ENCODE measurements around the gene ARHGEF17.
"Not testable (repeated sequence)": the region's sequence is repeated elsewhere in the genome, so short reads cannot be mapped to it uniquely, and the experiment has no call there.

ARHGEF17 gene, protein sequence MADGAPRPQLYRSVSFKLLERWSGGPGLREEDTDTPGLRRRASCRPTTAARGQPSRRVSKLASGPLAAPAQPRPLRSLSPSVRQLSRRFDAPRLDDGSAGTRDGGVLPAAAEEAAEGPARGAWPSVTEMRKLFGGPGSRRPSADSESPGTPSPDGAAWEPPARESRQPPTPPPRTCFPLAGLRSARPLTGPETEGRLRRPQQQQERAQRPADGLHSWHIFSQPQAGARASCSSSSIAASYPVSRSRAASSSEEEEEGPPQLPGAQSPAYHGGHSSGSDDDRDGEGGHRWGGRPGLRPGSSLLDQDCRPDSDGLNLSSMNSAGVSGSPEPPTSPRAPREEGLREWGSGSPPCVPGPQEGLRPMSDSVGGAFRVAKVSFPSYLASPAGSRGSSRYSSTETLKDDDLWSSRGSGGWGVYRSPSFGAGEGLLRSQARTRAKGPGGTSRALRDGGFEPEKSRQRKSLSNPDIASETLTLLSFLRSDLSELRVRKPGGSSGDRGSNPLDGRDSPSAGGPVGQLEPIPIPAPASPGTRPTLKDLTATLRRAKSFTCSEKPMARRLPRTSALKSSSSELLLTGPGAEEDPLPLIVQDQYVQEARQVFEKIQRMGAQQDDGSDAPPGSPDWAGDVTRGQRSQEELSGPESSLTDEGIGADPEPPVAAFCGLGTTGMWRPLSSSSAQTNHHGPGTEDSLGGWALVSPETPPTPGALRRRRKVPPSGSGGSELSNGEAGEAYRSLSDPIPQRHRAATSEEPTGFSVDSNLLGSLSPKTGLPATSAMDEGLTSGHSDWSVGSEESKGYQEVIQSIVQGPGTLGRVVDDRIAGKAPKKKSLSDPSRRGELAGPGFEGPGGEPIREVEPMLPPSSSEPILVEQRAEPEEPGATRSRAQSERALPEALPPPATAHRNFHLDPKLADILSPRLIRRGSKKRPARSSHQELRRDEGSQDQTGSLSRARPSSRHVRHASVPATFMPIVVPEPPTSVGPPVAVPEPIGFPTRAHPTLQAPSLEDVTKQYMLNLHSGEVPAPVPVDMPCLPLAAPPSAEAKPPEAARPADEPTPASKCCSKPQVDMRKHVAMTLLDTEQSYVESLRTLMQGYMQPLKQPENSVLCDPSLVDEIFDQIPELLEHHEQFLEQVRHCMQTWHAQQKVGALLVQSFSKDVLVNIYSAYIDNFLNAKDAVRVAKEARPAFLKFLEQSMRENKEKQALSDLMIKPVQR (N-terminal part only)

DNA sequence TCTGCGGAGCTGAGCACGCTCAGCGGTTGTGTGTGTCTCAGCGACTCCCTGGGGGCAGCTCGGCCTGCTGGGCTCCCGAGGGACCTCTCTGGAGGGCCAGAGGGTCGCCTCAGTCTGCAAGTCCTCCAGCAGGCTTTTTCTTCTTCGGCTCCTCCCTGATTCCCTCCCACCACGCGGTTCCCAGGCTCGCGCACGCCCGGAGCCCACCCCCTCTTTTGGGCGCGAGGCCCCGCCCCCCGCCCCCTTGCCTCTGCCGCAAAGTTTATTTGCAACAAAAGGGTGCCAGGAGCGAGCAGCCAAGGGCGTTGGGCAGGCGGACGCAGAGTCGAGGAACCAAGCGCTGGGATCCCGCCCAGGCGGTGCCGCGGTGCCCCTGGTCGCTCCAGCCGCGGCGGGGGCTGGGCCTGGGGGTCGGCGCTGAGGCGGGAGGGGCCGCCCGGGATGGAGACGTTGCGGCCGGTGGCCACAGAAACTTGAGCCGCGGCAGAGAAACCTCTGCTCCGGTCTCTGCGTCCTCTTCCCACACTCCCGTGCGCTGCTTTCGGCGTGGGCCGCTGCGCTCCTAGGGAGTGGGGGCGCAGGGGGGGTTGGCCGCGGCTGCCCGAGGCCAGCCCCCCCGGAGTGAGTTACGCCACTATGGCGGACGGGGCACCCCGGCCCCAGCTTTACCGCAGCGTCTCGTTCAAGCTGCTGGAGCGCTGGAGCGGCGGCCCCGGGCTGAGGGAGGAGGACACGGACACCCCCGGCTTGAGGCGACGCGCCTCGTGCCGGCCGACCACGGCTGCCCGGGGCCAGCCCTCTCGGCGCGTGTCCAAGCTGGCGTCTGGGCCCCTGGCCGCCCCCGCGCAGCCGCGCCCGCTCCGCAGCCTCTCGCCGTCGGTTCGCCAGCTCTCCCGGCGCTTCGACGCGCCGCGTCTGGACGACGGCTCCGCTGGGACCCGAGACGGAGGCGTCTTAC, at the start of gene ARHGEF17:
ARHGEF17 (plus strand) TSS at position 274 of the 958 bp plus-strand sequence; CDS start at position 637, 363 bp downstream.
- DNase-seq = peak; percentile 56

DNA sequence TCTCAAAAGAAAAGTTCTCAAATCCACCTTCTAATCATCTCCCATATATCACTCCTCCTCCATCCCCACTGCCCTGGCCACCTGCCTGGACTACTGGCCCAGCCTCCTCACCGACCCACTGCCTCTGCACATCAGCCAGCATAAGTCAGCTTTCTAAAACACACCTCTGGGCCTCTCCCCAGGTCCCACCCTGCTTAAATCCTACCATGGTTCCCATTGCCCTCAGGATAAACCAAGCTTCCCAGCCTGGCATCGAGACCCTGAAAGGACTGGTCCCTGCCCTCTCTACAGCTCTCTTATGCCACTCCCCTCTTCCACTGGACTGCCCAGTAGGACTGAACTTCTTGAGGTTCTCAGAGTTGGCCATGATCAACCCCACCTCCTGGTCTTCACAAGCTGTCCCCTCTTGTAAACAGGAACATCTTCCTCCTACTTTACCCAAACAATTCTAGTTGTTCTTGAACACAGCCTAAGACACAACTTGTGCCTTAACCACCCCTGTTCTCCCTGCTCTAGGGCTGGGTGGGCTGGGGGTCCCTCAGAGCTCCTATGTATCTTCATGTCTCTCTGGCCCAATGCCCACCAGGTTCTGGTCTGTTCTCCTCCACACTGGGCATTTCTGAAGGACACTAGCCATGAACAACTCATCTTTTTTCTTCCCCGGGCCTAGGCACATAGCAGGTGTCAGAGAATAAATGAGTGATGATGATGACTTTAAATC, 48.5 kb upstream of the ARHGEF17 start:
- DNase-seq = no peak

- DNase-seq = no peak
Measured at GRCh38 chr11:73260127-73260457, 48.0 kb upstream of the ARHGEF17 start.

DNA sequence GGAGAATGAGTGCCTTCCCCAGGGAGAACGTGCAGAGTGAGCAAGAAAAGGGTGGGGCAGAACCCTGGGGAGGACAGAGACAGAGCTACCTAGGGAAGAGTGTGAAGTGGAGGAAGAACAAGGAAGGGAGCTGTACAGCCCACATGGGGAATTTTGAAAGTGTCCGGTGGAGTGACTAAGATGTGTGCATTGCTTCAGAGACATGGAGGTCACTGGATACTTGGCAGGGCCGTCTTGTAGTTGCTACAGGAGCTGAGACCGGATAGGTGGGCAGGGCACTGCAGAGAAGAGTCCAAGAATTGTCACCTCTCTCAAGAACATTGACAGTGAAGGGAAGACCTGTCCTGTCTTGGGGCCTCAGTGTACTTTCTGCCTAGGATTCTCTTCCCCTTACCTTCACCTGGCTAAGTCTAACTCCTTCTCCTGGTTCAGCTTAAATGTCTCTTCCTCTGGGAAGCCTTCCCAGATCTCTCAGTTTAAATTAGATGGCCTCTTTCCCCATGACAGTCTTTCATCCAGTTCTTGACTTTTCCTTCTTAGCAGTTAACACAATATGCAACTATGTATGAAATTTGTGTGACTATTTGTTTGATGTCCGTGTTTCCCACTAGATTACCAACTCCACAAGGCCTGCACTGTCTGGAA, 45.1 kb upstream of the ARHGEF17 start:
- no peak for DNase-seq

DNA sequence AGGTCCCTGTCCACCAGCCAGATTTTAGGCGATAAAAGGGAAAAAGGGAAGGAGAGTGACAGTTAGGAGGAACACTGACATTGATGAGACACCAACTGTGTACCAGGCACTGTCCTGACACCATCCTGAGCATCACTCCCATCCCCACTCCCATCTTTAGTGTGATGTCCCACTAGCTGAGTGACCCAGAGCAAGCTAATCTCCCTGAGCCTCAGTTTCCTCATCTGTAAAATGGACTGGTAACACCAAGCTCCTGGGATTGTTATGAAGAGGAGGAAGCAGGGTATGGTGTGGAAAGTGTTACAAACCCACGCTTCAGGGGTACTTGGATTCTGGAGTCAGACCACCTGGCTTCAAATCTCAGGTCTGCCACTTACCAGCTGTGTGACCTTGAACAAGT, 44.4 kb upstream of the ARHGEF17 start:
- DNase-seq = no peak

- DNase-seq = no peak
Measured at GRCh38 chr11:73265278-73265810, 42.7 kb upstream of the ARHGEF17 start.

DNA sequence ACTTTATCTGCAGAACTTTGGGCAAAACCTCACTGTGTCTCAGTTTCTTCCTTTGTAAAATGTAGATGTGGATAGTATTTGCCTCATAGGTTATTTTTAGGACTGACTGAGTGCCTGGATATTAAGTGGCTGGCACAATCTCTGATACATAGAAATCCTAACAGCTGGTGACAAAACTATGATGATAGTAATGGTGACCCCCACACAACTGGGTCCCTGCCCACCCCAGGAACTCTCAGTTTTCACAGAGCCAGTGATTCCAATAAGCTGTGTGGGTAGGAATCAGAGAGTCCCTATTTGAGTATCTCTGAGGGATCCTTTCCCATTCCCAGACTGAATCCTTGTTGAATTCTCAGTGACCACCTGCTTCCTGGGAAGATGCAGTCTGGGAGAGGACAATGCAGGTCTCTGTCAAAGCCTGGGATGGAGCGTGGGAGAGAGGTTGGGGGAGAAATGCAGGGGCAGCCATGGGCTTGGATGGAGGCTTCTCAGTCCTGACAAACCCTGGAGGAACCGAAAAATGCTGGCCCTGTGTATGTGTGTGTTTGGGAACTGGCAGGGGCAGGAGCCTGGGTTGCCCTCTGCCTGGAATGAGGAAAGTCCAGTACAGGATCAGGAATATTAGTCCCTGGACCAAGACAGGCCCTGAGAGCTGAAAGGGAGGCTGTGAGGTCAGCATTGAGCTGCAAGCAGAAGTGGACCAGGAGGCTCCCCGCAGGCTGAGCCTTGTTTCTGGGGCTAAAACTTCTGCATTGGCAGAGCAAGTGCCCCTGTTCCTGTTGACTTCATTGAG, 42.0 kb upstream of the ARHGEF17 start:
- no peak for DNase-seq

DNA sequence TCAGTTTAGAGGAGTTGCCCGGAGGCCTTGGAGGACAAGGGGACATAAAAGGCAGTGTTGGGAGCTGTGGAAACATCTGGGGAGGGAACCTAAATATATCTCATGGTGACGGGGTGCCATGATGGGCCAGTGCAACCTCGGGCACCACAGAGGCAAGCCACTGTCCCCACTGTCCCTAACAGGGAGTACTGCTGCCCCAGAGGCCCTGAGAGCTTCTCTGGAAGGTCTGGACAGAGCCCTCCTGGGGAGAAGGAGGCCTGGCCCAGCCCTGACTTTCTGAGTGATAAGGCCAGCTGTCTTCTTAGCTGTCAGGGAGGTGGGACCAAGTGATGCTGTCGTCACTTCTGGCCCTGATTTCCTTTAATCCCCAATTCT, 41.4 kb upstream of the ARHGEF17 start:
- no peak for DNase-seq

- no peak for DNase-seq
Measured at GRCh38 chr11:73267122-73267846, 40.8 kb upstream of the ARHGEF17 start.

DNA sequence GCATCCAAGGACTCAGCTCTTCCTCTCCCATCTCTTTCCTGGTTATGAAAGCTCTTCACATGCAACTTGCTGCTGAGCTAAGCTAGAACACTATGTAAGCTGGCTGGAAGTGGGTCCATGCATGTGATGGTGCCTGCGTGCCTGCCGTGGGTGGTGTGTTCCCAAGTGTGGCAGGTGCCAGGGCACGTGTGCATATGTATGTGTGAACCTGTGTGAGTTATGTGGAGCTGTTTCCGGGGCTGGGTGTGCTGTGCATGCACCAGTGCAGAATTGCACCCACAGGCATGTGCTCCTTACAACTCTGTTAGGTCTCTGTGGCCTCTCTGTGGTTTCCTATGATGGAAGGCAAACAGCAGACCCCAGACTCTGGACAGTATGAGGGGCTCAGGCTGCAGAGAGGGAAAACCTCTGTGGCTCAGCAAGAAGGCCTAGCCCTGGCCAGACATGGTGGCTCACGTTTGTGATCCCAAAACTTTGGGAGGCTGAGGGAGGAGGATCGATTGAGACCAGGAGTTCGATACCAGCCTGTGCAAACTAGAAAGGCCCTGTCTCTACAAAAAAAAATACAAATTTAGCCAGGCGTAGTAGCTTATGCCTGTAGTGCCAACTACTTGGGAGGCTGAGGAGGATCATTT, 40.1 kb upstream of the ARHGEF17 start:
- no peak for DNase-seq

- DNase-seq = no peak
Measured at GRCh38 chr11:73268671-73269271, 39.3 kb upstream of the ARHGEF17 start.

DNA sequence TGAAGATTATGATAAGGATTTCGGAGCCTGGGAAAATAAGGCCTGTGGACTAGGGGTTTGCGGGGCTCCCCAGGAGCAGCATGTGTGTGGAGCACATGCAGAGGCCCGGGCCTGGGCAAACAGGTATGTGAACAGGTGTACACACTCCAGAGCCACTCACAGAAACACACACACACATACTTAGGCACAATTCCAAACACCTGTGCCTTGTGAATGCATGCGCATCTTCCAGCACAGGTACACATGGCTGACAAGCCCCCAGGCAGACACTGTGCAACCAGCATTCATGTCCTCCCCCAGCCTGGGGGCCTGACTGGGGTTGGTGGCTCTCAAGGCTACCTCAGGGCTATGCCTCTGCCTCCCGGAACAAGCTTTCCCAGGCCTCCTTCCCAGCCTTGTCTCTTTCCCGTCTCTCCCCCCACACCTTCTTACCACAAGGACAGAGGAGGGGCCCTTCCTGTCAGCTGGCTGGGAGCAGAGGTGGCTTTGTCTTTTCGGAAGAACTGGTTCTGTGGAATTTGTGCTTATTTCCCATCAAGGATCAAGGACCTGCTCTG, 38.5 kb upstream of the ARHGEF17 start:
- no peak for DNase-seq

- DNase-seq = no peak
Measured at GRCh38 chr11:73270016-73270854, 37.8 kb upstream of the ARHGEF17 start.

- DNase-seq = no peak
Measured at GRCh38 chr11:73270855-73271477, 37.1 kb upstream of the ARHGEF17 start.

GRCh38 chr11:73271478-73271865, 36.6 kb upstream of the ARHGEF17 start:
- DNase-seq = not testable (repeated sequence)

DNA sequence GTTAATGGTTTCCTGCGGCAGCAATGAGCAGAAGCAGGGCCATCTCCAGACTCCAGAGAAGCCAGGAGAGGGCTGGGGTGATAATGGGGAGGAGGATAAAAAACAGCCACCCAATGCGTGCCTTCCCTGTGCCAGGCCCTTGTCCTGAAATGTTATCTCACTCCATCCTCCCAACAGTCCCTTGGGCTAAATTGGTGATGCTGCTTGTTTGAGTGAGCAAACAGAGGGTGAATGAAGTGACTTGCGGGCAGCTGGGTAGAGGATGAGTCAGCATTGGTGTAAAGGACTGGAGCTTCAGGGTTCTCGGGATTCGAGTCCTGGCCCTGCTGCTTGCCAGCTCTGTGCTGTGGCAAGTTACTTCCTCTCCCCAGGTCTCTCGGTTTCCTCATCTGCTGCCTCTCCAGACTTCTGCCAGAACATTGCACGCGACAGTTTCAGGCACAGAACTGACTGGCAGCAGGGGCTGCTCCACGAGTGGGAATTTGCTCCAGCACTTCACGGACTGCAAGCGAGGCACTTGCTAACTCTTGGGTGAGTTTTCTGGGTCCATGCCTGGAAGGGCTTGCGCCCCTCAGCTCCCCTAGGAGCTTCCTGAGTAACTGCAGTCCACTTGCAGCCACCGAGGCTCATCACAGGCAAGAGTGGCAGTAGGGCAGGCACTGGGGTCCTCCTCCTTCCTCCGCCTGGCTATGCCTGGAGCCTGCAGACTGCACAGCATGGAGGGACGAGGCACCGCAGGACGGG, 36.0 kb upstream of the ARHGEF17 start, which contains the start of gene P2RY6:
P2RY6 (plus strand) TSS at position 403 of the 744 bp plus-strand sequence. CDS start 24,181 bp downstream, outside the sequence.
- no peak for DNase-seq

Data from NCI-H1417 treated with DMSO at 0.1 percent for 48 hours (cell line).